GM11168 (cell line): ENCODE measurements around the gene SKAP1.
"Not testable (repeated sequence)": the region's sequence is repeated elsewhere in the genome, so short reads cannot be mapped to it uniquely, and the experiment has no call there.

Experiments used
- in situ Hi-C: fragments of 300-500 bp; cut with MboI; formaldehyde crosslinking; loops from one replicate; pipeline ENCODE4 v1.12.0; 2022; ENCODE audit warnings: low sequenced_read_pairs; ENCODE audit not compliant: unreplicated experiment

Gene SKAP1

DNA sequence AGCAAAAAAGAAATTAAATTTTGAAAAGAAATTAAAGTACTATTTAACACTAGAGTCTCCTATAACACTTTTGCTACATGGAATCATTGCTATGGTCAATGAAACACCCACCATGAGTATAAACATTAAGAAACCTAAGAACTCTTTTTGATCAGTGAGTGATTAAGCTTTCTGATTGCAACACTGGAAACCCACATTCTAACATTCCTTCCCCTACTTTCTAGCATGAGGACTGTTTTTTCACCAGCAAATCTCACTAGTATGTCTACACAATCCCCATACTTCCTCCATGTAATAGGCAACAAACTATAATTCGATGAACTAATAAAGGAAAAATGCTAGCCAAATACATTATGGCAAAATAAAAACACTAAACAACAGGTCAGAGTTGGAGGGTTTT, 54.7 kb downstream of the SKAP1 start:
- in situ Hi-C loops = no loop called here

DNA sequence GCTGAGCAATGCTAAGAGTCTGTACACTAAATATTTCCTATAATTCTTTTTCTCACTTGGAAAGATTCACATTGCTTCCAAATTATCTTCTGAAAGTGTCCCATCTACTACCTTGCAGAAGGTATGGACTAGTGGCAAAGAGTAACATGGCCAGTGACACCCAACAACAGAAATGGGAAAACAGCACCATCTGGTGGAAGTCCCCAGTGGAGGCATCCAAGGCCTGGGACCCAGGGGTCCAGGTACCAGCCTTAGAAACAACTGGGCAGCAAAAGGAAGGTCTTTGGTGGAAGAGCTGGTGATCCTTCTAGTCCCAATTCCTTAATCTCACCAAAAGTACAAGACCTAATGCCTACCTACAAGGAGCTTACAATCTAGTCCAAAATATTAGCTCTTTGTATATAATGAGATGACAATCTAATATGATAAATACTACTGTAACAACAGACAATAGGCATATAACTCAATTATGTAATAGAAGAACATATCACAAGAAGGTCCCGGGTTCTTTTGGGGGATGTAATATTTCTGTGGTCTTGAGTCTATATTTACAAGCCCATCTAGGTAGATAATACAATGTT, 55.3 kb downstream of the SKAP1 start:
- in situ Hi-C loops = no loop called here

DNA sequence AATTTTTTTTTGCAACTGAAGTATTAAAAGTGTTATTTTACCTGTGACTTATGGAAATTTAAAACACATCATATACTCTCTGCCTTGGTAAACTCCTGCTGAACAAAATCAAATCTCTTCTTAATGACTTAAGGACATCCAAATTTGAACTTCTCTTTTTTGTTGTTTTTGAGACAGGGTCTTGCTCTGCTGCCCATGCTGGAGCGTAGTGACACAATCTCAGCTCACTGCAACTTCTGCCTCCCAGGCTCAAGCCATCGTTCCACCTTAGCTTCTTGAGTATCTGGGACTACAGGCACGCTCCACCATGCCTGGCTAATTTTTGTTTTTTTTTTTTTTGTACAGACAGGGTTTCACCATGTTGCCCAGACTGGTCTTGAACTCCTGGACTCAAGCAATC, 56.1 kb downstream of the SKAP1 start:
- in situ Hi-C loops = no loop called here

DNA sequence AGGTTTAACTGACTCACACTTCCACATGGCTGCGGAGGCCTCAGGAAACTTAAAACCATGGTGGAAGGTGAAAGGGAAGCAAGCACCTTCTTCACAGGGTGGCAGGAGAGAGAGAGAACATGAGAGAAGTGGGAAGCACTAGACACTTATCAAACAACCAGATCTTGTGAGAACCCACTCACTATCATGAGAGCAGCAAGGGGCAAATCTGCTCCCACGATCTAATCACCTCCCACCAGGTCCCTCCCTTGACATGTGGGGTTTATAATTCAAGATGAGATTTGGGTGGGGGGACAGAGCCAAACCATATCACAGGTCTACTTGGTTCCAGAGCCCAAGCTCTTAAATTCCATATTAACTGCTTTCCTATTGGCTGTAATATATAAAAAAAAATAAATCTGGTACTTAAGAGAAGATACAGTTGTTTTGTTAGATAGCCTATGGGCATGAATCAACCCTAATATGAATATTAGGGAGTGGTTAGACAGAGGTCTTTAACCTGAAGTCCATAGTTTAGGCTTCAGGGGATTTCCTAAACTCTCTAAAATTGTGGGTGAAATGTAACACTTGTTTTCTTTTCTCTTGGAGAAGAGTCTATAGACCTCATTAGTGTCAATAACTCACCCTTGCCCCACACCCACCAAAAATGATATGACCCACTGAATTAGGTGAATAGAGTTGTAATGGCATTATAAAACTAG, 56.7 kb downstream of the SKAP1 start:
- in situ Hi-C loops = no loop called here

DNA sequence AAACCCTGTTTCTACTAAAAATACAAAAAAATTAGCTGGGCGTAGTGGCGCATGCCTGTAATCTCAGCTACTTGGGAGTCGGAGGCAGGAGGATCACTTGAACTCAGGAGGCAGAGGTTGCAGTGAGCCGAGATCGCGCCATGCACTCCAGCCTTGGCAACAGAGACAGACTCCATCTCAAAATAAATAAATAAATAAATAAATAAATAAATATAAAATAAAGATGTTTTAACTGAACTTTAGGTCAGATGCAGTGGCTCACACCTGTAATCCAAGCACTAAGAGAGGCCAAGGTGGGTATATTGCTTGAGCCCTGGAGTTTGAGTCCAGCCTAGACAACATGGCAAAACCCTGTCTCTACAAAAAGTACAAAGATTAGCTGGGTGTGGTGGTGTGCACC, 61.0 kb downstream of the SKAP1 start:
- in situ Hi-C loops = not testable (repeated sequence)

DNA sequence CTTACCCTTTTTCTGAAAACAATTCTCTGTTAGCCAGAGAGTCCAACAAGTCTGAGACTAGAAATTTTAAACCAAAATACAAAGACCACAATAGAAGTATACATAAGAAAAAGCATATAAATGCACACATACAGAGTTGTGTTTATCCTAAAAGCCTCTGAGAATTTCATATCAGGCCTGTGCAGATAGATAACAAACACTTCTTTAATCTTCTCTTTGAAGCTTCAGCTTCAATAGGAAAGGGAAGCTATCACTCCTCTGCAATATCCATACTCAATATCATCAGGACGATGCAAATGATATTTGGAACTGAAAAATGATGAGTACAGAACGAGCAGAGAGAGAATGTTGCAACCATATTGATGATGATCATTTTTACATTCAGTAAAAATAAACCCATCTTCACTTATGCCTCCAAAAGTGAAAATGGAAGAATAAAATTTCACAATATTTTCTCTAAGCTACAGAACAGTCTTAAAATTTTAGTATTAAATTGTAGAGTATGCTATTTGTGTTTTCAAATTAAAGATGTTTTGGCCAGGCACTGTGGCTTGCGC, 61.6 kb downstream of the SKAP1 start:
- in situ Hi-C loops = no loop called here

DNA sequence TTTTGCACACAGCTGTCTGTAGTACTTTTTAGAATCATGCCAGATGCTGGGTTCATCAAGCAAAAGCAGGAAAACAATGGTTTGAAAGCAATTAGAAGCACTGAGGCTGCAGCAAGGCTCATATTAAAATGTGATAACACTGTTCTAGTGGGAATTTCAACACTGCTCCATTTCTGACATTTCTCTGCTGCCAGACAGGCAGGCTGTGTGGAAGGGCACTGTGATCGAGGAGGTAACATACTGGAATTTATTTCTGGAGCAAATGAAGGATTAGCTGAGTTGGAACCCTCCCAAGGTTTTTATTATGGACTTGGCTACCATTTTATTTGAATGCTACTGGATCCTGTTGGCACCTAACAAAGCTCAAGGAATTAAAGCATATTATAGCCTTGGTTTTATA, 66.9 kb downstream of the SKAP1 start:
- in situ Hi-C loops = no loop called here

DNA sequence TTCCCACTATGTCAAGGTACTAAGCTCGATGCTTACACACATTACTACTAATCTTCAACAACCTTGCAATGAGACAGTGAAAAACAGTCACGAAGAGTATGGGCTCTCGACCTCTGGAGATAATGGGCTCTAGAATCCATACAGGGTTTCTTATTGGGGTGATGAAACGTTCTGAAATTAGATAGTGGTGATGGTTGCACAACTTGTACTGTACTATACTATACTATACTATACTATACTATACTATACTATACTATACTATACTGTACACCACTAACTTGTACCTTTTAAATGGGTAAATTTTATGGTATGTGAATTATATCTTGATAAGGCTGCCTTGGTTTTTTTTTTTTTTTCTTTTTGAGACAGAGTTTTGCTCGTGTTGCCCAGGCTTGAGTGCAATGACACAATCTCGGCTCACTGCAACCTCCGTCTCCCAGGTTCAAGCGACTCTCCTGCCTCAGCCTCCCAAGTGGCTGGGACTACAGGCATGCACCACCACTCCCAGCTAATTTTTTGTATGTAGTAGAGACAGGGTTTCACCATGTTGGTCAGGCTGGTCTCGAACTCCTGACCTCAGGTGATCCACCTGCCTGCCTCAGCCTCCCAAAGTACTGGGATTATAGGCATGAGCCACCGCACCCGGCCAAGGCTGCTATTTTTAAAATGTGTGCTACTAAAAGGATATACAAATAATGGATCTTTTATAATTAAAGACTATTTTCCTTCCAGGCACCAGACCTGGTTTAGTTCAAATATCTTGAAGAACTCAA, 69.0 kb downstream of the SKAP1 start:
- in situ Hi-C loops = not testable (repeated sequence)

DNA sequence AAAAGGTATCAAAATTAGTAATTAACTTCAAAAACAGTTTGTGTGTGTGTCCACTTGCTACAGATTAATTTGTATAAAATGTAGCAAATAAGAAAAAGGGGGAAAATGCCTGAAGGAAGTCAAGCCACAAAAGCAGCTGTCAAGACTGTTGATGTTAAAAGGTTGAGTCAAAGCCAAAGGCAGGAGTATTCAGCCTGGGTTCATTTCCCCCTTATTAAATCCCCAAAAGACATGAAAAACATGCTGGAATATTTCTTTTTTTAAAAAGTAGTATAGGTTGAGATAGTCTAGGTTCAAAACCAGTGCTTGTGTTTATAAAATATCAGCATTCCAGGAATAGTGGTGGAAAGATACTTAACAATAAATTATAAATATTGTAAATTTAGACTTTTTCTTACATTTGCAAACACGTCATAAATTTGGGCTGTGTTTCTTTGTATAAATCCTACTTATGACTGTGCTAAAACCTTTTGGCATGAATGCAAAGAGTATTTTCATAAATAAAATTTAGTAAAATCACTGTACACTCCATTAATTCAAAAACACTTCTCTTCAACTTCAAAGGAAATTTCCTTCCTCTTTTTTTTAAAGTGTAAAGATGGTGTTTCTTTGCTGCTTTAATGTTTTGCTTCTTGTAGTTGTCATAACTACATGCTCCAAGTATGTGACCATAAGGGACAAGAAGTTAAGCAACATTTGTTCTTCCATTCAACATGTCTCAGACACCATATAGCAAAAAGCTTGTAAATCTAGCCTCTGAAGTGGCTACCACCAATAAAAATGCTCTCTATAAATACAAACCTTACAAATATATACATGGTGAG, 72.0 kb downstream of the SKAP1 start:
- in situ Hi-C loops = no loop called here

DNA sequence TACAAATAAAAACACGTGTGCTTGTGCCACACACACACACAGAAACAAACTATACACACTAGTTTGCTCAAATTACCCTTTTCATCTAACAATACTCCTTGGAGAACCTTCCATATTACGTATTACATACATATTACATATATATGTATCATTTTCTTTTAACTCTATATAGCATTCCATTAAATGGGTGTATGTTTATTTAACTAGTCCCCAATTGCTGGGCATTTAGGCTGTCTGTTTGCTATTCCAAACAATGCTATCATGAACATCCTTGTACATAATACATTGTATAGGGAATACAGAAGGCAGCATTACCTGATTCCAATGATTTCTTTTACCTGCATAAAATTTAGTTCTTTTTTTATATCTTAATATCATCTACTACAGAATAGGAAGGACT, 73.1 kb downstream of the SKAP1 start:
- in situ Hi-C loops = no loop called here

DNA sequence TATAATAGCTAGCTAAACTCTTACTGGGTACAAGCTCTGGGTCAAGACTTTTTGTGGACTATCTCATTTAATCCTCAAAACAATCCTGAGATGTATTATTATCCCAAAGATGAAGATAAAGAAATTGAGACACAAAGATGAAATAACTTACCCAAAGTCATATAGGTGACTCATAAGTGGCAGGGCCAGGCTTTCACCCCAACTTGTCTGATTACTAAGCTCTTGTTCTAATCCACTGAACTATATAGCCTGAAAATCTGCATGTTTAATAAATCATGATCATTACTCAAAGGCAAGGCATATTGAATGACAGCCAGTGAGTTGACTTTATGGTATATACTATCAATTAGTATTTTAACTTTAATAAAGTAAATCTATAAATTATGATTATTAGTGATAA, 77.4 kb downstream of the SKAP1 start:
- in situ Hi-C loops = no loop called here

DNA sequence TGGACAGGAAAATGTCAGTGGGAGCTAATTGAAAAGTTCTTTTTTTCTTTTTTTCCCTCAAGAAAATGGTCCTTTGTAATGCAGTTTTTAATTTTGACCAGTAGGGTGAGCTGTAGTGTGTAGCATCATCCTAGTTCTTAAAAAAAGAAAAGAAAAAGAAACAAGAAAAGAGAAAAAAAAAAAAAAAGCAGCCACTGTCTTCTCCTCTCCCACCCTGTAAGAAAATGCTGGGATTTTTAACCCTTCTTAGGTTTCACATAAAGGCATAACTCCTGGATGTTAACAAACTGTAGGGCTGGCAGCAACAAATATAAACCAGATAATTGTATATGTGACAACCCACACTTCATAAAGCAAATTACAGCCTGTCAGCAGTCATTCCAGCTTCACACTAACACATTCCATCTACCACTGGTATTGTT, 78.1 kb downstream of the SKAP1 start:
- in situ Hi-C loops = no loop called here

DNA sequence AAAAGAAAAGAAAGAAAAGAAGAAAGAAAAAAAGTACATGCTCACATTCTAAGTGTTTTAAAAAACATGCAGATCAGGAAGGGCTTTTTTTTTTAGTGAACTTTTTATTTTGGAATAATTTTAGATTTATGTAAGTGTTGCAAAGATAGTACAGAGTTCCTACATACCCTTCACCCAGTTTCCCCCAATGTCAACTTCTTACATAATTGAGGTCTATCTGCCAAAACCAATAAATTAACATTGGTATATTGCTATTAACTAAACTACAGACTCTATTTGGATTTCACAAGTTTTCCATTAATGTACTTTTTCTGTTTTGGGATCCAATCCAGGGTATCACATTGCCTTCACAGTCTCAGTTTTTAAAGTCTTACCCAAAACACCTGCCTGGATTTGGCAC, 81.7 kb downstream of the SKAP1 start:
- in situ Hi-C loops = loop anchor here (10.0 kb wide), 1 partner anchor 106 kb away; no protein-coding TSS in a partner anchor

DNA sequence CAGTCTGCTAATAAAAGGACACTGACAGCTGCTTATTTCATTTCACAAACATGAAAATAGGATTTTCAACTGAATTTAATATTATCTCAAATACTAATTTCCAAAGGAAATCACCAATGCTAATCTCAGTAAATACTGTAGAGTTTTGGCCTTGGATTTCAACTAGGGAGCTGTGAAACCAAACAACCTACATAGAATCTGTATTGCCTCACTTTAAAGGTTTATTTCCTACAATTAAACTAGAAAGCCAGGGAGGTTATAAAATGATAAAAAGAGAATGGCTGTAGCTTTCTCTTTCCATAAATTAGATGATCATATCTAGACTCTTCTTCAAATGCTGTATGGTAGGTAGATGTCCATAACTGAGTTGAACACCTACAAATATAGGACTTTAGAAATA, 82.8 kb downstream of the SKAP1 start:
- in situ Hi-C loops = loop anchor here (10.0 kb wide), 1 partner anchor 108 kb away; no protein-coding TSS in a partner anchor

DNA sequence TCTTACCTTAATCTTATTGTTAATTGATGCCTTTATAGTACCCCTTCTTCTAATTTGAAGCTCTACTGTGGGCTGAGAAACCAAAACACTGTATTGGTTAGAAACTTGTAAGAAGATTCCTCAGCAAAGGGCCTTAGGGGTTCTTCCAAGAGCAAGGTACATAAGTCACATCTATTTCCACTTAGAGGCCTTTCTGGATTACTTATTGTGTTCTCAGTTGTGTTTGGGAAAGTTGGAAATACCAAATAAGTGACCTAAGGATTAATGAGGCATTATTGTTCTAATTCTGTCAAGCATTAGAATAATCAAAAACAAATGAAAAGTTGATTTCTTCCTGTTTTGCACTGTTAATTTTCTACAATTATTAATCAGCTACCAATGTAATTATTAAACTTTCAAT, 85.8 kb downstream of the SKAP1 start:
- in situ Hi-C loops = loop anchor here (10.0 kb wide), 1 partner anchor 111 kb away; no protein-coding TSS in a partner anchor

DNA sequence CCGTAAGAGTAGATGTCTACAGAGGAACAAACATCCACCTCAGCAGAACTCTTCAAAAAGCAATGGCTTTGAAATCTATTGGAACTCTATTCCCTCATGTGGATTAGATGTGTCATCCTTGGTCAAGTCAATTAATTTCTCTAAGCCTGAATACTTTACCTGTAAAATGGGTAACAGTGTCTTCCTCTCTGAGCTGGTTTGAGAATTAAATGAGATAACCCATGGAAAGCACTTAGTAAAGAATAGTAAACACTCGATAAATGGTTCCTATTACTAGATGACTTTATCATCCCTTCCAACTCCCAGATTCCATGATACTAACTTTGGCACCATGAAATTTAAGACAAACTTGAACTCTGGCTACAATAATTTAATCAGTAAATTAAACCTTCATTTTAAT, 89.1 kb downstream of the SKAP1 start:
- in situ Hi-C loops = loop anchor here (10.0 kb wide), 1 partner anchor 114 kb away; no protein-coding TSS in a partner anchor

DNA sequence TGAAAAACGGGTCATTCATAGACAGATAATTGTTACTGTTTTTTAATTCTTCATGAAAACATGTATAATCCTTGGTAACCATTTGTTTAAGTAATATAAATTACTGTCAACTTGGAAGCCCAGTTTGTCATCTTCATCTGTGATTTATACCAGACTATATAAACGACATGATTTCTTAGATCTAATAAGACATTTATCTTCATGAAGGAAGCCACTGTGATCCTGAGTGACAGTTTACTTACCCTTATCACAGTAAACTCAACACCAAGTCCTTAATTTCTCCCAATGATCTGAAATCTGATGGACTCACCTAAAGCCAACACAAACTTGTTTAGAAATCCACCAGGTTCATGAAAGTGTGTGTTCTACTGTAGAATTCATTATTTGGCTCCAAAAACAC, 91.3 kb downstream of the SKAP1 start:
- in situ Hi-C loops = no loop called here

DNA sequence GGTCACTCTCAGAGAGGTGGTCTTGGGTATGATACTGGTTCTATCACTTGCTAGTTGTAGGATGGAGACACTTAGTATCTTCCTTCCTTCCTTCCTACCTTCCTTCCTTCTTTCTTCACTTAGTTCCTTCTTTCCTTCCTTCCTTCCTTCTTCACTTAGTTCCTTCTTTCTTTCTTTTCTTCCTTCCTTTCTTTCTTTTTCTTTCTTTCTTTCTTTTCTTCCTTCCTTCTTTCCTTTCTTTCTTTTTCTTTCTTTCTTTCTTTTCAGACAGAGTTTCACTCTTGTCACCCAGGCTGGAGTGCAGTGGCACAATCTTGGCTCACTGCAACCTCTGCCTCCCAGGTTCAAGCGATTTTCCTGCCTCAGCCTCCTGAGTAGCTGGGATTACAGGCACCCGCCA, 92.1 kb downstream of the SKAP1 start:
- in situ Hi-C loops = not testable (repeated sequence)

DNA sequence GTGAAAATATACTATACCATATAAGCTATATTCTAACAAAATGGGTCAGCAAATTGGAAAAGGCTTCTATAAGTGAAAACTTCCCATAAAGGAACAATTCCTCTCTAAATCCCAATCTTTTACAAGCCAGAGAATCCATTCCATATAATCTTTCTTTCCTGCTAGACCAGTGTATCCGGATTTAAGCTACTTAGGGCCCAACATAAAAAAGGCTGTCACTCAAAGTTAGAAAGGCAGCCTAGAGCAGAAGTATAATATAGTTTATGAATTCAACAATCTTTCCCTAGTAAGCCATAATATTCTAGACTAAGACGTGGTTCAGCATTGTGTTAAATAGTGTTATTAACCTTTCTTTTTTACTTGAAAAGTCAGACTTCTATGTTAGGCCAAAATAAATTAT, 93.0 kb downstream of the SKAP1 start:
- in situ Hi-C loops = no loop called here

DNA sequence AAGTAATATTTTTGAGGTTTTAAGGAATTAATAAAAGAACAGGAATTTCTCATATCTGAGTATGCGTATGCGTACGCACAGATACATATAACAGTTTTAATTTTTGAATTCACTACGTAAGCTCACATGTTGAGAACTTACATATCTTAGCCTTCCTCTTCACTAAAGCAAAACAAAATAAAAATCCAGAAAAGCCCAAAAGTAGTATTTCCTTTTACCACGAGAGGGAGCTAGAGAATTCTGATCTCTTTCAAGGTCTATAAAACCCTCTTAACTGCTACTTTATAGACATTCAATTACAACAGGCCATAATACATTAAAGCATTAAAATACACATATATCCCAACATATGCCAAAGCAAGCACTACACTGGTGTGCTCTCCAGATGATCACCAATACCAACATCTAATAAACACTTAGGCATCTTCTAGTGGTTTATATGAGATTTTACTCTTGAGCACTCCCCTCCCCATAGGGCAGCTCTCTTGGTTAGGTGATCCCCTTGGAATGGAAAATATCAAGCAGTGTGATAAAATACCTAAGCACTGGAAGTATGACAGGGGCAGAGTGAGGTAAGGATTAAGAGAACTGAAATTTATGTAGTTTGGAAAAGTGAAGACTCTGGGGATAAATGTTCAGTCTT, 94.0 kb downstream of the SKAP1 start:
- in situ Hi-C loops = no loop called here
